ENCODE results near the gene LTK.

LTK gene

GRCh38 chr15:41503669-41504010 is 10.0 kb downstream of the LTK start:
- no peak for TF ChIP-seq ZFX (IDR thresholded peaks at IDR 0.05)
- TF ChIP-seq CTCF (conservative IDR thresholded peaks at IDR 0.05) = no peak
- H3K27ac ChIP-seq = no peak overlapping the region

GRCh38 chr15:41502795-41503668 is 10.6 kb downstream of the LTK start:
- no peak overlapping the region for H3K27ac ChIP-seq
- TF ChIP-seq CTCF (conservative IDR thresholded peaks at IDR 0.05) (no peak), ZFX (IDR thresholded peaks at IDR 0.05) (no peak)

GRCh38 chr15:41501931-41502794 is 11.5 kb downstream of the LTK start:
- TF ChIP-seq ZFX (IDR thresholded peaks at IDR 0.05) (no peak), CTCF (conservative IDR thresholded peaks at IDR 0.05) (no peak)
- H3K27ac ChIP-seq = no peak overlapping the region

- TF ChIP-seq CTCF (conservative IDR thresholded peaks at IDR 0.05) = no peak
- TF ChIP-seq ZFX (IDR thresholded peaks at IDR 0.05) = no peak
Measured at GRCh38 chr15:41501191-41501917, 12.3 kb downstream of the LTK start.

GRCh38 chr15:41499109-41499851 is 14.3 kb downstream of the LTK start:
- no peak overlapping the region for H3K27ac ChIP-seq
- no peak for TF ChIP-seq CTCF (conservative IDR thresholded peaks at IDR 0.05)

More at GRCh38 chr15:41501191-41501917, 12.3 kb downstream of the LTK start:
- no peak overlapping the region for H3K27ac ChIP-seq

GRCh38 chr15:41498657-41499056 is 15.0 kb downstream of the LTK start:
- TF ChIP-seq ZFX (IDR thresholded peaks at IDR 0.05) (no peak), CTCF (conservative IDR thresholded peaks at IDR 0.05) (no peak)
- H3K27ac ChIP-seq = no peak overlapping the region
